ENCODE results near the gene RNF135.

The RNF135 gene

GRCh38 chr17:30990458-30990857, 19.6 kb downstream of the RNF135 start:
- Histone ChIP-seq H3K4me1 (ENCODE audit: control insufficient read depth in 1 of 2, insufficient read depth in 2 of 2, low read length in 2 of 2) (no peaks in the 10 kb centered on the region), H3K4me3 (ENCODE audit: low read depth, low read length) (no peak overlapping the region), H3K79me2 (ENCODE audit: control insufficient read depth, insufficient read depth, low read length, poor library complexity) (no peaks in the 10 kb centered on the region), H2BK5ac (ENCODE audit: low read depth, low read length, poor library complexity) (no peak overlapping the region), H3K27me3 (ENCODE audit: insufficient read depth, low read length) (no peaks in the 10 kb centered on the region), H2BK120ac (ENCODE audit: insufficient read depth, low read length, poor library complexity) (no peak overlapping the region), H3K18ac (ENCODE audit: low read length) (no peak overlapping the region), H3K9me3 (ENCODE audit: insufficient read depth, low read depth, low read length) (no peaks in the 10 kb centered on the region), H3K79me1 (ENCODE audit: low read length) (no peaks in the 10 kb centered on the region), H3K14ac (ENCODE audit: low read length) (no peak overlapping the region), H3K27ac (ENCODE audit: low read depth, low read length) (no peak overlapping the region), H2AK5ac (ENCODE audit: low read length) (no peak overlapping the region), H4K8ac (ENCODE audit: low read depth, low read length) (no peak overlapping the region), H4K12ac (ENCODE audit: low read depth, low read length) (no peak overlapping the region), H3K4ac (ENCODE audit: low read depth, low read length) (no peak overlapping the region), H2BK12ac (ENCODE audit: low read length) (no peak overlapping the region), H2AFZ (ENCODE audit: insufficient read depth, low read length, poor library complexity) (no peak overlapping the region), H3K9ac (ENCODE audit: low read length) (no peak overlapping the region), H4K91ac (ENCODE audit: low read depth, low read length) (no peak overlapping the region), H3K23ac (ENCODE audit: low read length) (no peak overlapping the region), H3K4me2 (ENCODE audit: low read length) (no peak overlapping the region), H3K36me3 (ENCODE audit: control insufficient read depth in 1 of 2, insufficient read depth in 2 of 2, low read length in 2 of 2) (peaks cover 1 to 2% of the 10 kb centered on the region in 2 experiments)
- WGBS (ENCODE audit: extremely low coverage, insufficient coverage, insufficient read length), result no CpG with 5 or more reads among the region's 3 CpGs
- no peak for DNase-seq

GRCh38 chr17:30992551-30992950, 21.7 kb downstream of the RNF135 start:
- no peak overlapping the region for H2BK5ac ChIP-seq (ENCODE audit: low read depth, low read length, poor library complexity)
- H3K4ac ChIP-seq (ENCODE audit: low read depth, low read length), result no peak overlapping the region
- peaks cover 5 to 6% of the 10 kb centered on the region in 2 experiments for H3K36me3 ChIP-seq (ENCODE audit: control insufficient read depth in 1 of 2, insufficient read depth in 2 of 2, low read length in 2 of 2)
- H3K9me3 ChIP-seq (ENCODE audit: insufficient read depth, low read depth, low read length), result no peaks in the 10 kb centered on the region
- H3K4me1 ChIP-seq (ENCODE audit: control insufficient read depth in 1 of 2, insufficient read depth in 2 of 2, low read length in 2 of 2), result no peaks in the 10 kb centered on the region
- H4K12ac ChIP-seq (ENCODE audit: low read depth, low read length), result no peak overlapping the region
- H3K27me3 ChIP-seq (ENCODE audit: insufficient read depth, low read length), result no peaks in the 10 kb centered on the region
- no peak overlapping the region for H3K4me2 ChIP-seq (ENCODE audit: low read length)
- no peak overlapping the region for H2AFZ ChIP-seq (ENCODE audit: insufficient read depth, low read length, poor library complexity)
- H4K8ac ChIP-seq (ENCODE audit: low read depth, low read length), result no peak overlapping the region
- H3K23ac ChIP-seq (ENCODE audit: low read length), result no peak overlapping the region
- no peak overlapping the region for H3K18ac ChIP-seq (ENCODE audit: low read length)
- no peak overlapping the region for H4K91ac ChIP-seq (ENCODE audit: low read depth, low read length)
- H3K4me3 ChIP-seq (ENCODE audit: low read depth, low read length), result no peak overlapping the region
- H3K14ac ChIP-seq (ENCODE audit: low read length), result no peak overlapping the region
- no peak overlapping the region for H2BK12ac ChIP-seq (ENCODE audit: low read length)
- no peak for DNase-seq
- H2BK120ac ChIP-seq (ENCODE audit: insufficient read depth, low read length, poor library complexity), result no peak overlapping the region
- no CpG with 5 or more reads among the region's 3 CpGs for WGBS (ENCODE audit: extremely low coverage, insufficient coverage, insufficient read length)
- no peaks in the 10 kb centered on the region for H3K79me2 ChIP-seq (ENCODE audit: control insufficient read depth, insufficient read depth, low read length, poor library complexity)
- H2AK5ac ChIP-seq (ENCODE audit: low read length), result no peak overlapping the region
- no peaks in the 10 kb centered on the region for H3K79me1 ChIP-seq (ENCODE audit: low read length)
- H3K9ac ChIP-seq (ENCODE audit: low read length), result no peak overlapping the region
- H3K27ac ChIP-seq (ENCODE audit: low read depth, low read length), result no peak overlapping the region

GRCh38 chr17:30995347-30995746, 24.5 kb downstream of the RNF135 start:
- Histone ChIP-seq H2AK5ac (ENCODE audit: low read length) (no peak overlapping the region), H3K14ac (ENCODE audit: low read length) (no peak overlapping the region), H3K18ac (ENCODE audit: low read length) (no peak overlapping the region), H3K79me2 (ENCODE audit: control insufficient read depth, insufficient read depth, low read length, poor library complexity) (no peaks in the 10 kb centered on the region), H4K8ac (ENCODE audit: low read depth, low read length) (no peak overlapping the region), H3K36me3 (ENCODE audit: control insufficient read depth in 1 of 2, insufficient read depth in 2 of 2, low read length in 2 of 2) (peaks cover 13 to 17% of the 10 kb centered on the region in 2 experiments), H4K12ac (ENCODE audit: low read depth, low read length) (no peak overlapping the region), H3K4me2 (ENCODE audit: low read length) (no peak overlapping the region), H2BK12ac (ENCODE audit: low read length) (no peak overlapping the region), H3K9me3 (ENCODE audit: insufficient read depth, low read depth, low read length) (no peaks in the 10 kb centered on the region), H3K9ac (ENCODE audit: low read length) (no peak overlapping the region), H2AFZ (ENCODE audit: insufficient read depth, low read length, poor library complexity) (no peak overlapping the region), H2BK120ac (ENCODE audit: insufficient read depth, low read length, poor library complexity) (no peak overlapping the region), H3K27ac (ENCODE audit: low read depth, low read length) (no peak overlapping the region), H3K79me1 (ENCODE audit: low read length) (no peaks in the 10 kb centered on the region), H4K91ac (ENCODE audit: low read depth, low read length) (no peak overlapping the region), H2BK5ac (ENCODE audit: low read depth, low read length, poor library complexity) (no peak overlapping the region), H3K4me1 (ENCODE audit: control insufficient read depth in 1 of 2, insufficient read depth in 2 of 2, low read length in 2 of 2) (no peaks in the 10 kb centered on the region), H3K23ac (ENCODE audit: low read length) (no peak overlapping the region), H3K4ac (ENCODE audit: low read depth, low read length) (no peak overlapping the region), H3K27me3 (ENCODE audit: insufficient read depth, low read length) (no peaks in the 10 kb centered on the region), H3K4me3 (ENCODE audit: low read depth, low read length) (no peak overlapping the region)
- DNase-seq, result peak in 1 of 2 donors; percentile 38
- no CpG with 5 or more reads among the region's 3 CpGs for WGBS (ENCODE audit: extremely low coverage, insufficient coverage, insufficient read length)

- H3K4me3 ChIP-seq (ENCODE audit: low read depth, low read length), result no peak overlapping the region
- no peak overlapping the region for H3K4me2 ChIP-seq (ENCODE audit: low read length)
- H3K18ac ChIP-seq (ENCODE audit: low read length), result no peak overlapping the region
- H4K12ac ChIP-seq (ENCODE audit: low read depth, low read length), result no peak overlapping the region
- H3K79me2 ChIP-seq (ENCODE audit: control insufficient read depth, insufficient read depth, low read length, poor library complexity), result no peaks in the 10 kb centered on the region
- no peak overlapping the region for H2AK5ac ChIP-seq (ENCODE audit: low read length)
- H3K23ac ChIP-seq (ENCODE audit: low read length), result no peak overlapping the region
- H2BK5ac ChIP-seq (ENCODE audit: low read depth, low read length, poor library complexity), result no peak overlapping the region
- H3K79me1 ChIP-seq (ENCODE audit: low read length), result no peaks in the 10 kb centered on the region
- H3K27ac ChIP-seq (ENCODE audit: low read depth, low read length), result no peak overlapping the region
- no peak overlapping the region for H2AFZ ChIP-seq (ENCODE audit: insufficient read depth, low read length, poor library complexity)
- no peak overlapping the region for H4K8ac ChIP-seq (ENCODE audit: low read depth, low read length)
- H3K36me3 ChIP-seq (ENCODE audit: control insufficient read depth in 1 of 2, insufficient read depth in 2 of 2, low read length in 2 of 2), result peaks cover 13 to 17% of the 10 kb centered on the region in 2 experiments
- H3K4me1 ChIP-seq (ENCODE audit: control insufficient read depth in 1 of 2, insufficient read depth in 2 of 2, low read length in 2 of 2), result no peaks in the 10 kb centered on the region
- H3K4ac ChIP-seq (ENCODE audit: low read depth, low read length), result no peak overlapping the region
- H2BK12ac ChIP-seq (ENCODE audit: low read length), result no peak overlapping the region
- no CpG with 5 or more reads among the region's 3 CpGs for WGBS (ENCODE audit: extremely low coverage, insufficient coverage, insufficient read length)
- no peak overlapping the region for H3K14ac ChIP-seq (ENCODE audit: low read length)
- DNase-seq, result no peak
- H3K9ac ChIP-seq (ENCODE audit: low read length), result no peak overlapping the region
- H4K91ac ChIP-seq (ENCODE audit: low read depth, low read length), result no peak overlapping the region
- no peak overlapping the region for H2BK120ac ChIP-seq (ENCODE audit: insufficient read depth, low read length, poor library complexity)
- no peaks in the 10 kb centered on the region for H3K27me3 ChIP-seq (ENCODE audit: insufficient read depth, low read length)
- H3K9me3 ChIP-seq (ENCODE audit: insufficient read depth, low read depth, low read length), result no peaks in the 10 kb centered on the region
Measured at GRCh38 chr17:30996486-30996885, 25.6 kb downstream of the RNF135 start.

All from trophoblast cell (in vitro differentiated cells and primary cell).